Stimulated activated CD4-positive, alpha-beta T cell treated with anti-CD3 and anti-CD28 coated beads, Interleukin-15, amount 100 ng/mL, for 48 hours (primary cell): Measurements from ENCODE around the gene SYF2.
"Not testable (repeated sequence)": the region's sequence is repeated elsewhere in the genome, so short reads cannot be mapped to it uniquely, and the experiment has no call there.

Experiments
- DNase-seq, 2 donors: peaks; one replicate each; pipeline ENCODE4 v3.0.0-alpha.2; 2020; ENCODE audit warnings: low read depth in 2 of 2

The SYF2 gene

GRCh38 chr1:25246600-25247023, 14.3 kb upstream of the SYF2 start:
- DNase-seq, result no peak

DNA sequence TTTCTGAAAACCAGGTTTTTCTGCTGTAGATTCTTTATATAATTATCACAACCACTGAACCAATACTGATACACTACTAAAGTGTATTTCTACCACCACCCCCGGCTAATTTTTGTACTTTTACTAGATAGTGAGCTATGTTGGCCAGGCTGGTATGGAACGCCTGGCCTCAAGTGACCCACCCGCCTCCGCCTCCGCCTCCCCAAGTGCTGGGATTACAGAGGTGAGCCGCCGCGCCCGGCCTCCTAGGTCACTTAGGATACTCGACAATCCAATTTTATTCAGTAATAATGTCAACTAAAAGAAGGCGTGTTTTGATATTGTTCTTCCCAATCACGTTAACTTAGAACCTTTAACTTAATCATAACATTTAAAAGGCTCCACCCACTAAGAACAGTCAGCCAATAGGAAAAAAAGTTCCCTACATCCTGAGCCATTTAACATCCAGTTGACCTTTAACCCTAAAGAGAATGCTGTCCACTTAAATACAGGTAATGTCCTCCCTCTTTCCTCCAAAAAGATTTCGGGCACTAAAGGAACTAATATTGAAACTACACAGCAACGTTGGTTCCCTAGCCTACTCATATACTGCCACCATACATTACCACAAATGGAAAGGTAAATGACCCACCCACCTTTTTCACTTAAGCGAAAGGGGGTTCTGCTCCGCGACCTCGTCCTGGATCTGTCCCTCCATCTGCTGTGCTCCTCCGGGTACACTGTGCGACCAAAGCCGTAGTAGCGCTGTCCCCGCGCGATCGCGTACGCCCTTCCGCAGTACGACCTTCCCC, 13.7 kb upstream of the SYF2 start:
- no peak for DNase-seq

GRCh38 chr1:25245393-25245792, 13.1 kb upstream of the SYF2 start:
- no peak for DNase-seq

DNA sequence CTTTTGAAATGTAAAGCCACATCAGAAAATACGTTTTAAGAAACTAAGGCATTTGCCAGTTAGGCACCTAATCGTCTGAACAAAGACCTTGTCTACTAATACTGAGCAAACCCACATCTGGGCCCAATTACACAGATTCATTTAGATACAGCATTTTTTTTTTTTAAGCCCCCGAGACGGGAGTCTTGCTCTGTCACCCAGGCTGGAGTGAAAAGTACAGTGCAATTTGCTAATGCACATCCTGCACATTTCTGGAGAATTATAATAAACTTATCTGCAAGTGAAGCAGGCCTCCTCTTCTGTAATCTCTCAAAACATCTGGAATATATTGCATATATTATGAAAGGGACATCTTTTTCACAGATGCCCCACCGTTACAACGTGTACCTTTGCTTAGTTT, 11.6 kb upstream of the SYF2 start:
- no peak for DNase-seq

DNA sequence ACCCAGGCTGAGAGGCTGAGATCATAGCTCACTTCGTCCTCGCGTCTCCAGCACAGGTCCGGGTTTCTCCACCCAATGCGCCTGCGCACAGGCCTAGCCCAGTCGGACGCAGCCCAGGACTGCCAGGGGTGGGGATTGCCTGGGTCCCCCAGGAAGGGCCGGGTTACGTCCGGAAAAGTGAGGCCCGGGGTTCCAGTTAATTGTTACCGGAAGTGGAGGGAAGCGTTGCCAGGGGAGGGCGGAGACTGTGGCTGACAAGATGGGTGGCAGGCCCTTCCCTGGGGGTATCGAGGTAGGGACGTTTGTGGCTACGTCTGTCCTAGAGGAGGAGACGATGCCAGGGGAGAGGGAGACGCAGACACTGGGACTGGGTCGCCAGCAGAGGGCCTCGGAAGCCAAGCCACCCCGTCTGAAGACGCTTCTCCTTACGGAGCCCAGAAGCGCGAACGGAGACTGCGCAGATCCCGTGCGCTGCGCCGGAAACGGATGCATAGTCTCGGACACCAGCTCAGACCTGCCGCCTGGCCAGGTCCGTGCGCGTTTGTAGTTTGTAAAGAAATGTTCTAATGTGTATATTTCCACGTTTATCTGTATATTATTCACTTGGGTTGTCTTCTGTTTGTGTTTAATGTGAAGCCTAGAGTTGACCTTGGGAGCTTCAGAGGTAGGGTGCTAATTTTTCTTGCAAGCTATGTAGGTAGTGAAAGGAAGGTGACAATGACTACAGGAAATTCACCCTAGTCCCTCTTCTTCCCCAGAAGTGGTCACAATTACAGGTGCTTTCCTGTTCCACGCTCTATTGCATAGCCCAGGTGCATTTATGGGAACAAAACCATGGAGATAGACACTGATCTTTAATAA, 7.6 kb upstream of the SYF2 start:
- DNase-seq, result peak; percentile 92 to 93

DNA sequence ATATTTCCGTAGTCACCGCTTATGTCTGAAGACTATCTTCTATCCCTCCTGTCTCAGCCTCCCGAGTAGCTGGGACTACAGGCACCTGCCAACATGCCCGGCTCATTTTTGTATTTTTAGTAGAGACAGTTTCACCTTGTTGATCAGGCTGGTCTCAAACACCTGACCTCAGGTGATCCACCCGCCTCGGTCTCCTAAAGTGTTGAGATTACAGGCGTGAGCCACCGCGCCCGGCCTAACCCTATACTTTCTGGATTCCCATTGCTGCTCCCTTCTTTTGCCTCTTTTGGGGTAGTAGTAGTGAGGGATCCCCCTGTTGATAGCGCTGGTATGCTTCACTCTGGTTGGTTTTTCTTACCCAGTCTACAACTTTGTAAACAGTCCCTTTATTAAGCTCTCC, 5.7 kb upstream of the SYF2 start:
- DNase-seq, result no peak

DNA sequence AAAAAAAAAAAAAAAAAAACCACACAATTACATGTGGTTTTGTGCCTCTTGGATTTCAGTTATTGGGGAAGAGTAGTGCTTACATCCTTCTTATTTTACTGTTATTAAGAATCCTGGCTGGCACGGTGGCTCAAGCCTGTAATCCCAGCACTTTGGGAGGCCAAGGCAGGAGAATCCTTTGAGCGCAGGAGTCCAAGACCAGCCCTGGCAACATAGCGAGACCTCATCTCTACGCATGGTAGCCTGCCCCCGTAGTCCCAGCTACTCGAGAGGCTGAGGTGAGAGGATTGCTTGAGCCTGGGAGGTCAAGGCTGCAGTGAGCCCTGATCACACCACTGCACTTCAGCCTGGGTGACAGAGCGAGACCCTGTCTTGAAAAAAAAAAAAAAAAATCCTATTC, 4.0 kb upstream of the SYF2 start:
- not testable (repeated sequence) for DNase-seq

DNA sequence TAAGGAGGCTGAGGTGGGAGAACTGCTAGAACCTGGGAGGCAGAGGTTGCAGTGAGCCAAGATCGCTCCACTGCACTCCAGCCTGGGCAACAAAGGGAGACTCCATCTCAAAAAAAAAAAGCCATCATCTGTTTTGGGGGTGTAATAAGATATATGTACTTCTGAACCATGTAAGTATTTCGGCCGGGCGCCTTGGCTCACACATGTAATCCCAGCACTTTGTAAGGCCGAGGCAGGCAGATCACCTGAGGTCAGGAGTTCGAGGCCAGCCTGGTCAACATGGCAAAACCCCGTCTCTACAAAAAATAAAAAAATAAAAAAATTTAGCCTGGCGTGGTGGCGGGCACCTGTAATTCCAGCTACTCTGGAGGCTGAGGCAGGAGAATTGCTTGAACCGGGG, 3.1 kb upstream of the SYF2 start:
- DNase-seq, result not testable (repeated sequence)

GRCh38 chr1:25232866-25233784, 823 bp upstream of the SYF2 start:
- DNase-seq, result peak; percentile 52 to 63

DNA sequence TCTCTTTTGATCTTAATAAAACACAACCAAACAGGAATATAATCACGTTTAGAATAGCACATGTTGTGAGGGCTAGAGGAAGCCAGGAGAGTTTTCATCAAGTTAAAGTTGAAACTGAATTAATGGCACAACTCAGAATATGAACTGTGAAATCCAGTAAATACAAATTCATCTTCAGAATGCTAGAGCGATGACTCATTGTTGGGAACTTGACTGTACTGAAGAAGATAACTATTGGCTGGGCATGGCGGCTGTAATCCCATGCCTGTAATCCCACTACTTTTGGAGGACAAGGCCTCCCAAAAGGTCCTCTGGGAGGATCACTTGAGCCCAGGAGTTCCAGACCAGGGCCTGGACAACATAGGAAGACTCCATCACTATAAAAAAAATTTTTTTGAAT, 8.8 kb downstream of the SYF2 start:
- no peak for DNase-seq

DNA sequence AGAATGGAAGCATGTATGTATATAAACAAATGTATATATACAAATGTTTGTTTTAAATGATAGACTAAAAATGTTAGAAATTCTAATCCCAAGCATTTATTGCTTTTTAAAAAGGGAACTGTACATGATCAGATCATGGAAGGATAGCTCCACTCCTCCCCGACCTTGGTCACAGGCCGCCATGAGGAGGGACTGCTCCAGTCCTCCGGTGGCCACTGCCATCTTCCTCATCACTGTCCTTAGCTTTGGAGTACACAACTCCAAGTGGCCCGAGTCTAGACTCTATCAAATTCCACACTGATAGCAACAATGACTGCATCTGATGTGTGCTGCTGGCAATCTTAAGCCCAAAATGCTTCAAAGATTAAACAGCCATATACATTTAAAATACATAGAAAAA, 9.7 kb downstream of the SYF2 start:
- no peak for DNase-seq

GRCh38 chr1:25220666-25221065, 11.6 kb downstream of the SYF2 start:
- no peak for DNase-seq

DNA sequence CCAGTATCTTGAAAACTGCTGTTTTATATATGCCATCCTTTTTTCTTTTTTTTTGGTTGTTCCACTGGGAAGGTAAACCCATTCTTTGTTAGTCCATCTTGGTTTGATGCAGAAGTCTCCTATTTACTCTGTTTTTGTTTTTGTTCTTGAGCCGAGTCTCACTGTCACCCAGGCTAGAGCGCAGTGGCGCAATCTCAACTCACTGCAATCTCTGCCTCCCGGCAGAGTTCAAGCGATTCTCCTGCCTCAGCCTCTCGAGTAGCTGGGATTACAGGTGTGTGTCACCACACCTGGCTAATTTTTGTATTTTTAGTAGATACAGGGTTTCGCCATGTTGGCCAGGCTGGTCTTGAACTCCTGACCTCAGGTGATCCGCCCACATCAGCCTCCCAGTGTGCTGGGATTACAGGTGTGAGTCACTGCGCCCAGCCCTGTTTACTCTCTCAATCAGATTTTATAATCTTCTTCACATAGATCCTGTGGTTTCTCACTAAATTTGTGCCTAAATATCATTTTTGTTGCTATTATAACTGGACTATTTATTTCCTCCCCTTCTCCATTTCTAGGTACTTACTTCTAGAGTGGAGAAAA, 12.5 kb downstream of the SYF2 start:
- no peak for DNase-seq

DNA sequence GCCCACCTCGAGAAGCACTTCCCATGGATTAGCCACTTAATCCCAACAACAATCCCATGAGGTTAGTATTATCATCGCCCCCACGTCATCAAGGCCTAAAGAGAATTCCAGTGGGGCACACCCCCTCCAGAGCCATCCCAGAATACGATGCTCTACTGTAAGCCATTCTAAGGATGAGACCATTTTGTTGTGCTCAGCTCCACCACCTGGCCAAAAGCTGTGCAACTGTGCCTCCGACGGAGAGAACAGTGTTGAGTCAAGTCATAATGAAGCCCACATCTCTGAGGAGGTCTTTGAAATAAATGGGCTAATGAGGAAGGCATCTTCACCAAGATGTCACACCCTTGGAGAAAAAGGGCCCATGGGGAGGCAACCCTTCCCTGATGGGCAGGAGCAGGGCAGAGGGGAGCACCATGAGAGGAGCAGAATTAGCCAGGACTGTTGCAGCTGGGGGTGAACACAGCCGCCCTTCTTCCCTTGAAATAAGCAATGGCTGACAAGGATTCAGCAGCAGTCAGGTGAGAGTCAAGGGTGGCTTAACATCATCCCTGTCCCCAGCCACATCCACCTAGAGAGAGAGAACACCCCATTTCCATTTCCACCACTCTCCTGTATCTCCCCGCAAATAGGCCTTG, 14.6 kb downstream of the SYF2 start:
- DNase-seq, result no peak

DNA sequence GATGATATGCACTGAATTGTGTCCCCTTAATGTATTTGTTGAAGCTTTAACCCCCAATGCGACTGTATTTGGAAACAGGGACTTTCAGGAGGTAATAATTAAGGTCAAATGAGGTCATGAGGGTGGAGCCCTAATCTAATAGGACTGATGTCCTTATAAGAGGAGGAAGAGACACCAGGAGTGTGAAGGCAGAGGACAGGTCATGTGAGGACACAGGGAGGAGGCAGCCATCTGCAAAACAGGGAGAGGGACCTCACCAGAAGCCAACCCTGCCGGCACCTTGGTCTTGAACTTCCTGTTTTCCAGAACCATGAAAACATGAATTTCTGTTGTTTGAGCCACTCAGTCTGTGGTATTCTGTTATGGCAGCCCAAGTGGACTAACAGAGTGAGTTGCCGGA, 15.3 kb downstream of the SYF2 start:
- DNase-seq, result no peak

- DNase-seq, result no peak
These were observed 16.2 kb downstream of the SYF2 start for GRCh38 chr1:25216123-25216522.

DNA sequence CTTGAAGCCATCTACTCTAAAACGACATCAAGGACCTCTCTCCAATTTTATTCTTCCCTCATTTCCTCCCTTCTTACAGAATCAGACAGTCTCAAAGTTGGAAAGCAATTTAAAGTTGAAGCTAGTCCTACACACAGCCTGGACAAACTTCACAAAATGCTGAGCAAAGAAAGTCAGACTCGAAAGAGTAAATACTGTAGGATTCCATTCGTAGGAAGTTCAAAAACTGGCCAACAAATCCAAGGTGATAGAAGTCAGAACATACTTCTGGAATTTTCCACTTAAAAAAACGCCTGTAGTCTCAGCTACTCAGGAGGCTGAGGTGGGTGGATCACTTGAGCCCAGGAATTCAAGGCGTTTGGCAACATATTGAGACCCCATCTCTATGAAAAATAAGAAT, 19.6 kb downstream of the SYF2 start:
- no peak for DNase-seq

- no peak for DNase-seq
These were observed 21.6 kb downstream of the SYF2 start for GRCh38 chr1:25210728-25211127.

DNA sequence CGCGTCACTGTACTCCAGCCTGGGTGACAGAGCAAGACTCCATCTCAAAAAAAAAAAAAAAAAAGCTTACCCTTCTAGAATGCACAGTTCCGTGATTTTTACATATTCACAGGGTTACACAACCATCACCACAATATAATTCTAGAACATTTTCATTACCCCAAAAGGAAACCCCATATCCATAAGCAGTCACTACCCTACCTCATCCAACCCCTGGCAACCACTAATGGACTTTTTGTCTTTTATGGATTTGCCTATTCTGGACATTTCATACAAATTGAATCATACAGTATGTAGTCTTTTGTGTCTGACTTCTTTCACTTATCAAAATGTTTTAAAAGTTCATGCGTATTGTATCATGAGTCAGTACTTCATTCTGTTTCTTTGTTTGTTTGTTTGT, 22.8 kb downstream of the SYF2 start:
- DNase-seq, result no peak

GRCh38 chr1:25208561-25209222, 23.6 kb downstream of the SYF2 start:
- no peak for DNase-seq

GRCh38 chr1:25208092-25208491, 24.2 kb downstream of the SYF2 start:
- no peak for DNase-seq
